Measurements from ENCODE around the gene PHLDA2. TPM values are rescaled to one million over a fixed set of nuclear protein-coding genes. Genes with fewer than 3 reads are reported as not detected.

Gene PHLDA2
- total RNA-seq, 4 donors from 2014 or later = 0.93 to 3.7 (median 2.3) TPM; not detected in 1

DNA sequence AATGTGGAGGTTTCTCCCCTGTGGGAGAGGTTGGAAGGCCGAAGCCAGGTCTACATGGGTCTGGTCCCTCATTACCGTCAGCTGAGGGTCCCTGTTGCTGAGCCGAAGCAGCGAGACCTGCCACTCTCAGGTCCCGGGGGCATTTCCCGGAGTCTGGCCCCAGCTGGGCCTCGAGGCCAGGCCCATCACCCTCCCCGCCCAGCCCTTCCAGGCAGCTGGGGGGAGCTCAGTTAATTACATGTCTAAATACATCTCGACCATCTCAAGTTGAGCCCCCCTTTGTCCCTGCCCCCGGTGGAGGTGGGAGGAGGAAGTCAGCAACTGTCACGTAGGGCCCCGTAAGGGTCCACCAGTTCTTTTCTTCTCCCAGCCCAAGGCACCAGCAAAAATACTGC lies 47.2 kb downstream of the PHLDA2 start:
- Histone ChIP-seq H3K27me3 (no peaks in the 10 kb centered on the region), H3K9me3 (no peaks in the 10 kb centered on the region), H3K36me3 (no peaks in the 10 kb centered on the region), H3K4me1 (peaks cover 15 to 16% of the 10 kb centered on the region in 2 donors), H3K27ac (no peak overlapping the region), H3K4me3 (replicated peaks in 1 of 3) (no peak overlapping the region)
- WGBS, 2 donors = 60 to 77% methylated on average over 4 to 11 of the region's 12 CpGs
- intact Hi-C loops (cut with DNase I) = loop anchor here (10.0 kb wide), 1 partner anchor 177 kb away; no protein-coding TSS in a partner anchor
- TF ChIP-seq, protein P1, sequence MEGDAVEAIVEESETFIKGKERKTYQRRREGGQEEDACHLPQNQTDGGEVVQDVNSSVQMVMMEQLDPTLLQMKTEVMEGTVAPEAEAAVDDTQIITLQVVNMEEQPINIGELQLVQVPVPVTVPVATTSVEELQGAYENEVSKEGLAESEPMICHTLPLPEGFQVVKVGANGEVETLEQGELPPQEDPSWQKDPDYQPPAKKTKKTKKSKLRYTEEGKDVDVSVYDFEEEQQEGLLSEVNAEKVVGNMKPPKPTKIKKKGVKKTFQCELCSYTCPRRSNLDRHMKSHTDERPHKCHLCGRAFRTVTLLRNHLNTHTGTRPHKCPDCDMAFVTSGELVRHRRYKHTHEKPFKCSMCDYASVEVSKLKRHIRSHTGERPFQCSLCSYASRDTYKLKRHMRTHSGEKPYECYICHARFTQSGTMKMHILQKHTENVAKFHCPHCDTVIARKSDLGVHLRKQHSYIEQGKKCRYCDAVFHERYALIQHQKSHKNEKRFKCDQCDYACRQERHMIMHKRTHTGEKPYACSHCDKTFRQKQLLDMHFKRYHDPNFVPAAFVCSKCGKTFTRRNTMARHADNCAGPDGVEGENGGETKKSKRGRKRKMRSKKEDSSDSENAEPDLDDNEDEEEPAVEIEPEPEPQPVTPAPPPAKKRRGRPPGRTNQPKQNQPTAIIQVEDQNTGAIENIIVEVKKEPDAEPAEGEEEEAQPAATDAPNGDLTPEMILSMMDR (IDR thresholded peaks at IDR 0.05) = no peak
- no peak for DNase-seq

DNA sequence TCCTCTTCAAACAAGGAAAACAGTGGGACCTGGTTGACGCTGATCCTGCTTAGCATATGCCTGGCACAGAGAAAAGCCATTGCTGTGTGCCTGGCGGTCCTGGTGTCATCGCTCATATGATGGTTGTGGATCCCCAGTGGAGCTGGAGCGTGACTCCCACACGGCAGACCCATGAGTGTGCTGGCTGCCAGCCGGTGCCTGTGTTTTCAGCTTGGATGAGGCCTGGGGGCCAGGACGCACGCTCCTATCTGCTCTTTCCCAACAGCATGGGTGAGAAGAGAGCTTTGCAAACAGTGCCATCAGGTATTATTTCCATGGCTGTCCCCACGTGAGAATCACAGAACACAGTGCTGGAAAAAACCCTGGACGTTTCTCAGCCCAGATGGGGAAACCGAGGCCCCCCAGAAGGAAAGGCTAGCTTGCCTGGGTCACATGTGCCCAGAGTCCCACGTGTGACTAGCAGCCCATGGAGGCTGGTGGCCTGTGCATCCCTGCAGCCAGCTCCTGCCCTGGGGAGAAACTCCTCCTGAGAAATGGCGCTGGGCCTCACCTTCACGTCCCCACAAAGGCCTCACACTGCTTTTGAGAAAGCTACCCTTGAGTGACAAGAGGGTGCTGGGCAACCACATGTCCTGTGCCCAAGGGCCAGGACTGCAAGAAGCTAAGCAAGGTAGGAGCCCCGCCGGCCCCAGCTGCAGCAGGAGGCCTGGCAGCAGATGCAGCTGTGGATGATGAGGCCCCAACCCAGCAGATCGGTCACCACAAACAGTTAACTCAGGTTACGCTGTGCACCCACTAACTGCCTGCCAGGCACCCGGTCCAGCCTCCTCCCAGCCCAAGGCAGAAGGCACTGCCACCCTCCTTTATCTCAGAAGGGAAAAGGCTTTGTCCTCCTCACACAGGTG lies 47.9 kb downstream of the PHLDA2 start:
- Histone ChIP-seq H3K27ac (no peak overlapping the region), H3K36me3 (no peaks in the 10 kb centered on the region), H3K4me3 (replicated peaks in 1 of 3) (no peak overlapping the region), H3K27me3 (no peaks in the 10 kb centered on the region), H3K9me3 (no peaks in the 10 kb centered on the region), H3K4me1 (peaks cover 13 to 16% of the 10 kb centered on the region in 2 donors)
- WGBS, 2 donors = 82 to 86% methylated on average over 12 to 14 of the region's 19 CpGs
- intact Hi-C loops (cut with DNase I) = loop anchor here (10.0 kb wide), 1 partner anchor 177 kb away; no protein-coding TSS in a partner anchor
- no peak for TF ChIP-seq POLR2A (IDR thresholded peaks at IDR 0.05)
- TF ChIP-seq, protein P1 (IDR thresholded peaks at IDR 0.05) = no peak
- no peak for DNase-seq

DNA sequence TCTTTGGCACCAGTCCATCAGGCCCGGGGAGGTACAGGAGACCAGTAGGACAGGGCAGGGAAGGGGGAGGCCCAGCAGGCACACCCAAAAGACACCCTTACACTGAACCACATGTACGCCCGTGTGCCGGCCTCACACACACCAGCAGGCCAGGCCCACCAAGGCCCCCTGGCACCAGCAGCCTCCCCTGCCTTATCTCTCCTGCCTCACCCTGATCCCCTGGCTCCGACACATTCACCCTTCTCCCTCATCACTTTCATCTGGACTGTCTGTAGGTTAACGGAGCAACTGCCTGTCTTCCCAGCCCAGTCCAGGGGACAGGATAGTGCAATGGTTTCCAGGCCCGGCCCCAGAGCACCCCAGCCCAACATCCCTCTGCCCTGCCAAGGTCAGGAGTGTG lies 48.6 kb downstream of the PHLDA2 start:
- DNase-seq = no peak
- WGBS, 2 donors = 81 to 85% methylated on average over 7 of the region's 7 CpGs
- H3K36me3 ChIP-seq = no peaks in the 10 kb centered on the region
- no peaks in the 10 kb centered on the region for H3K9me3 ChIP-seq
- H3K27ac ChIP-seq = no peak overlapping the region
- no peak for TF ChIP-seq POLR2A (IDR thresholded peaks at IDR 0.05)
- TF ChIP-seq, protein P1 (IDR thresholded peaks at IDR 0.05) = no peak
- H3K4me3 ChIP-seq (replicated peaks in 1 of 3) = no peak overlapping the region
- intact Hi-C loops (cut with DNase I) = loop anchor here (10.0 kb wide), 1 partner anchor 176 kb away; no protein-coding TSS in a partner anchor
- H3K4me1 ChIP-seq = peaks cover 10 to 16% of the 10 kb centered on the region in 2 donors
- H3K27me3 ChIP-seq = no peaks in the 10 kb centered on the region

DNA sequence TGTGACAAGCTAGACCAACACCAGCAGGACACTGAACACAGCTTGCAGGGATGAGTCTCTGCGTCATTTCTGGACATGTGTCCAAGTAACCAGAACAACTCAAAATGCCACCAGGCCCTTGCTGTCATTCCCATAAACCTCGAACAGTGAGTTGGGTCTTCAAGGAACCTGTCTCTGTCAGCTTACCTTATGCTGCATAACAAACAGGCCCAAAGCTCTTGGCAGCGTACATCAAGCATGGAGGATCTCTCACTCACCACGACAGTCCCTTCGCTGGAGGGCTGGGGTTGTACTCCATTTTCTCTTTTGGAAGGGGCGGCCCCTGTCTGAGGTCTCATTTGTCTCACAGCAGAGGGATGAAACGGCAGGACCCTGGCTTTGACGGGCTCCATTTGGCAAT lies 50.4 kb downstream of the PHLDA2 start:
- peaks cover 10 to 11% of the 10 kb centered on the region in 2 donors for H3K4me1 ChIP-seq
- no peaks in the 10 kb centered on the region for H3K9me3 ChIP-seq
- H3K4me3 ChIP-seq (replicated peaks in 1 of 3) = no peak overlapping the region
- no peak for DNase-seq
- 98 to 99% methylated on average over 8 of the region's 8 CpGs for WGBS, 2 donors
- intact Hi-C loops (cut with DNase I) = no loop called here
- H3K27ac ChIP-seq = no peak overlapping the region
- no peaks in the 10 kb centered on the region for H3K27me3 ChIP-seq
- no peaks in the 10 kb centered on the region for H3K36me3 ChIP-seq
- TF ChIP-seq POLR2A (IDR thresholded peaks at IDR 0.05) = no peak
- TF ChIP-seq, protein P1 (IDR thresholded peaks at IDR 0.05) = no peak

Small RNAs within 50 kb of the gene (small RNA-seq; reads per million reads assigned to genes)
- 29.9 reads per million, percentile 95 among the genes with 10 or more reads in this experiment for gene SNORA54

Other genes starting within 250 kb of the PHLDA2 start
- 1 to 10 TPM; 2.0 to 4.1 (median 3.2) TPM for gene KCNQ1OT1, start 229.4 kb downstream of the PHLDA2 start, total RNA-seq
- 10 to 100 TPM; 12.6 to 29.7 (median 16.8) TPM for gene CDKN1C, start 43.6 kb downstream of the PHLDA2 start, total RNA-seq
- 100 to 1,000 TPM; 104 to 117 (median 108) TPM for gene NAP1L4, start 62.9 kb upstream of the PHLDA2 start, total RNA-seq
- gene CARS1, start 128.0 kb upstream of the PHLDA2 start, total RNA-seq = 10 to 100 TPM; 36.7 to 56.2 (median 50.1) TPM
- gene OSBPL5, start 235.9 kb upstream of the PHLDA2 start, total RNA-seq = 10 to 100 TPM; 24.2 to 46.7 (median 34.4) TPM